D721Med (cell line): ENCODE data around the gene RMDN2.
"Not testable (repeated sequence)": the region's sequence is repeated elsewhere in the genome, so short reads cannot be mapped to it uniquely, and the experiment has no call there.

Experiments
- DNase-seq: peaks from one replicate; pipeline ENCODE4 v3.0.0; 2011; ENCODE audit warnings: low spot score; ENCODE audit not compliant: insufficient read length
- FAIRE-seq: peaks from 2 replicates; lab custom pipeline; 2011; peaks lifted over from hg19 to GRCh38; lab: Jason Lieb, UNC
- TF ChIP-seq, protein P1 (sequence below): IDR thresholded peaks from 2 replicates; pipeline ENCODE4 v1.5.1; 2012; ENCODE audit warnings: mild to moderate bottlenecking, control low read depth; ENCODE audit not compliant: insufficient read depth; ENCODE audit errors: missing control alignments

RMDN2 gene

DNA sequence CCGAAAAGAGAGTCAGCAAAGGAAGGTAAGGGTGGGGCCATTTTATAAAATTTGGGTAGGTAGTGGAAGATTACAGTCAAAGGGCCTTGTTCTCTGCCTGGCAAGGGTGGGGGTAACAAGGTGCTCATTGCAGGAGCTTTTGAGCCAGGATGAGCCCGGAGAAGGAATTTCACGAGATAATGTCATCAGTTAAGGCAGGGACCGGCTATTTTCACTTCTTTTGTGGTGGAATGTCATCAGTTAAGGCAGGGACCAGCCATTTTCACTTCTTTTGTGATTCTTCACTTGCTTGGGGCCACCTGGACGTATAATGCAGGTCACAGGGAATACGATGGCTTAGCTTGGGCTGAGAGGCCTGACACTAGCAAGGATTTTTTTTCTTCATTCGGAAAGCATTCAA is 92.7 kb downstream of the RMDN2 start:
- DNase-seq (no peak), FAIRE-seq (no peak)
- TF ChIP-seq, protein P1, sequence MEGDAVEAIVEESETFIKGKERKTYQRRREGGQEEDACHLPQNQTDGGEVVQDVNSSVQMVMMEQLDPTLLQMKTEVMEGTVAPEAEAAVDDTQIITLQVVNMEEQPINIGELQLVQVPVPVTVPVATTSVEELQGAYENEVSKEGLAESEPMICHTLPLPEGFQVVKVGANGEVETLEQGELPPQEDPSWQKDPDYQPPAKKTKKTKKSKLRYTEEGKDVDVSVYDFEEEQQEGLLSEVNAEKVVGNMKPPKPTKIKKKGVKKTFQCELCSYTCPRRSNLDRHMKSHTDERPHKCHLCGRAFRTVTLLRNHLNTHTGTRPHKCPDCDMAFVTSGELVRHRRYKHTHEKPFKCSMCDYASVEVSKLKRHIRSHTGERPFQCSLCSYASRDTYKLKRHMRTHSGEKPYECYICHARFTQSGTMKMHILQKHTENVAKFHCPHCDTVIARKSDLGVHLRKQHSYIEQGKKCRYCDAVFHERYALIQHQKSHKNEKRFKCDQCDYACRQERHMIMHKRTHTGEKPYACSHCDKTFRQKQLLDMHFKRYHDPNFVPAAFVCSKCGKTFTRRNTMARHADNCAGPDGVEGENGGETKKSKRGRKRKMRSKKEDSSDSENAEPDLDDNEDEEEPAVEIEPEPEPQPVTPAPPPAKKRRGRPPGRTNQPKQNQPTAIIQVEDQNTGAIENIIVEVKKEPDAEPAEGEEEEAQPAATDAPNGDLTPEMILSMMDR = no peak

GRCh38 chr2:38020359-38021069 is 95.4 kb downstream of the RMDN2 start:
- DNase-seq, FAIRE-seq: not testable (repeated sequence)

- TF ChIP-seq, protein P1 = no peak
- FAIRE-seq (no peak), DNase-seq (no peak)
Measured at GRCh38 chr2:38021589-38021988, 96.5 kb downstream of the RMDN2 start.

GRCh38 chr2:38026846-38027245 is 101.8 kb downstream of the RMDN2 start:
- DNase-seq (no peak), FAIRE-seq (no peak)
- TF ChIP-seq, protein P1 = no peak

DNA sequence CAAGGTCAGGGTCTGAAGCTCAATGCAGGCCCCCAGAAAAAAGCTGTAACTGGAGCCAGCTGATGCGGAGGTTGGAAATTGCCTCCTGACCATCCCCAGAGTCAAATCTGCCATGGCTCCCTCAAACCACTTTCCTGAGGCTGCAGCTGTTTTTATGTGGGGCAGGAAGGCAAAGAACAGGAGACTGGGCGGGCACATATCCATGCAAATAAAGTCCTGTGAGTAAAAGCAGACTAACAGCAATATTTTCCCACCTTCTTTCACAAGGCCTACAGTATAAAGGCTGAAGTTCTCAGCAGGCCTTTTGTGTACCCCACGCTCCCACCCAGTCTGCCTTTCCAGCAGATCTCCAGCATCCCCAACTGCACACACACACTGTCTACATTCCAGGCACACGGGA is 103.7 kb downstream of the RMDN2 start:
- TF ChIP-seq, protein P1 = no peak
- DNase-seq = no peak
- no peak for FAIRE-seq

GRCh38 chr2:38029512-38029911 is 104.4 kb downstream of the RMDN2 start:
- DNase-seq (no peak), FAIRE-seq (no peak)
- TF ChIP-seq, protein P1 = no peak

- FAIRE-seq (no peak), DNase-seq (no peak)
- TF ChIP-seq, protein P1 = no peak
Measured at GRCh38 chr2:38030635-38031355, 105.7 kb downstream of the RMDN2 start.
